ENCODE results near the gene PRKN. TPM values are rescaled to one million over a fixed set of nuclear protein-coding genes. Genes with fewer than 3 reads are reported as not detected.

PRKN gene
- polyA plus RNA-seq, 1 donor from 2014 or later, result 1.2 TPM

- Histone ChIP-seq H3K4me3 (ENCODE audit: low read length) (no peak overlapping the region), H4K20me1 (ENCODE audit: insufficient read depth) (no peaks in the 10 kb centered on the region), H3K27me3 (ENCODE audit: insufficient read depth, low read depth, low read length) (no peaks in the 10 kb centered on the region), H2AFZ (ENCODE audit: low read depth, low read length) (no peak overlapping the region), H3K9me2 (ENCODE audit: insufficient read depth, low read length) (no peaks in the 10 kb centered on the region), H3K4me2 (ENCODE audit: low read length) (no peak overlapping the region), H3K36me3 (ENCODE audit: insufficient read depth, low read length) (no peaks in the 10 kb centered on the region), H3K9ac (ENCODE audit: low read length) (no peak overlapping the region), H3F3A (ENCODE audit: insufficient read depth, low read length, poor library complexity, severe bottlenecking) (no peaks in the 10 kb centered on the region), H3K27ac (ENCODE audit: low read length) (no peak overlapping the region), H3K9me3 (ENCODE audit: low read length) (no peaks in the 10 kb centered on the region), H3K79me2 (replicated peaks; ENCODE audit: insufficient read depth, low read length) (no peaks in the 10 kb centered on the region)
- TF ChIP-seq, protein P1, sequence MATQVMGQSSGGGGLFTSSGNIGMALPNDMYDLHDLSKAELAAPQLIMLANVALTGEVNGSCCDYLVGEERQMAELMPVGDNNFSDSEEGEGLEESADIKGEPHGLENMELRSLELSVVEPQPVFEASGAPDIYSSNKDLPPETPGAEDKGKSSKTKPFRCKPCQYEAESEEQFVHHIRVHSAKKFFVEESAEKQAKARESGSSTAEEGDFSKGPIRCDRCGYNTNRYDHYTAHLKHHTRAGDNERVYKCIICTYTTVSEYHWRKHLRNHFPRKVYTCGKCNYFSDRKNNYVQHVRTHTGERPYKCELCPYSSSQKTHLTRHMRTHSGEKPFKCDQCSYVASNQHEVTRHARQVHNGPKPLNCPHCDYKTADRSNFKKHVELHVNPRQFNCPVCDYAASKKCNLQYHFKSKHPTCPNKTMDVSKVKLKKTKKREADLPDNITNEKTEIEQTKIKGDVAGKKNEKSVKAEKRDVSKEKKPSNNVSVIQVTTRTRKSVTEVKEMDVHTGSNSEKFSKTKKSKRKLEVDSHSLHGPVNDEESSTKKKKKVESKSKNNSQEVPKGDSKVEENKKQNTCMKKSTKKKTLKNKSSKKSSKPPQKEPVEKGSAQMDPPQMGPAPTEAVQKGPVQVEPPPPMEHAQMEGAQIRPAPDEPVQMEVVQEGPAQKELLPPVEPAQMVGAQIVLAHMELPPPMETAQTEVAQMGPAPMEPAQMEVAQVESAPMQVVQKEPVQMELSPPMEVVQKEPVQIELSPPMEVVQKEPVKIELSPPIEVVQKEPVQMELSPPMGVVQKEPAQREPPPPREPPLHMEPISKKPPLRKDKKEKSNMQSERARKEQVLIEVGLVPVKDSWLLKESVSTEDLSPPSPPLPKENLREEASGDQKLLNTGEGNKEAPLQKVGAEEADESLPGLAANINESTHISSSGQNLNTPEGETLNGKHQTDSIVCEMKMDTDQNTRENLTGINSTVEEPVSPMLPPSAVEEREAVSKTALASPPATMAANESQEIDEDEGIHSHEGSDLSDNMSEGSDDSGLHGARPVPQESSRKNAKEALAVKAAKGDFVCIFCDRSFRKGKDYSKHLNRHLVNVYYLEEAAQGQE (IDR thresholded peaks at IDR 0.05; ENCODE audit: borderline replicate concordance), result no peak
- TF ChIP-seq POLR2AphosphoS5 (IDR thresholded peaks at IDR 0.05) (no peak), EP300 (conservative IDR thresholded peaks at IDR 0.05; ENCODE audit: poor library complexity, severe bottlenecking) (no peak), RAD21 (conservative IDR thresholded peaks at IDR 0.05) (no peak), CTCF (IDR thresholded peaks at IDR 0.05; ENCODE audit: poor library complexity, severe bottlenecking) (no peak), EZH2 (IDR thresholded peaks at IDR 0.05; ENCODE audit: borderline replicate concordance, insufficient read depth, low read length, poor library complexity, severe bottlenecking) (no peak), SMC3 (conservative IDR thresholded peaks at IDR 0.05; ENCODE audit: poor library complexity) (no peak), TAF1 (IDR thresholded peaks at IDR 0.05; ENCODE audit: low read depth) (no peak), MXI1 (conservative IDR thresholded peaks at IDR 0.05; ENCODE audit: poor library complexity, severe bottlenecking) (no peak)
Observed at GRCh38 chr6:162119341-162119740, 608.2 kb downstream of the PRKN start.

DNA sequence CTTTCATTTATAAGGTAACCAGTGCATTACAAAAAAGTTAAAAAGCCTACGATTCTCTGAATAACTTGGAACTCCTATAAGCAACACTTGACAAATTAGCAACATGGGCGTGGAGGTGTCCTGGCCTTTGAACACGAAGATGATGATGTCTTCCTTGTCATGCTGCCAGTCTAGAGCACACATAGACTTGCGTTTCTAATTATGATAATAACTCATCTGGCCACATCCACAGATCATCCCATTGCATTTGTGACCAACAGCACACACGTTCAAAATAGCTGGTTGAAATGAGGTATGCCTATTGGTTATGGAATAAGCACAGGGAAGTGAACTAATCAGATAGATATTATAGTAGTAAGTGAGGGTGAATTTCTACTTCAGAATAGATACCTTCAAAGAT, 608.9 kb downstream of the PRKN start:
- H3K4me3 ChIP-seq (ENCODE audit: low read length), result no peak overlapping the region
- H3K9me2 ChIP-seq (ENCODE audit: insufficient read depth, low read length), result no peaks in the 10 kb centered on the region
- H3K9me3 ChIP-seq (ENCODE audit: low read length), result no peaks in the 10 kb centered on the region
- H3K27me3 ChIP-seq (ENCODE audit: insufficient read depth, low read depth, low read length), result no peaks in the 10 kb centered on the region
- H3K4me2 ChIP-seq (ENCODE audit: low read length), result no peak overlapping the region
- no peaks in the 10 kb centered on the region for H3F3A ChIP-seq (ENCODE audit: insufficient read depth, low read length, poor library complexity, severe bottlenecking)
- no peak overlapping the region for H3K9ac ChIP-seq (ENCODE audit: low read length)
- no peaks in the 10 kb centered on the region for H4K20me1 ChIP-seq (ENCODE audit: insufficient read depth)
- H3K79me2 ChIP-seq (replicated peaks; ENCODE audit: insufficient read depth, low read length), result no peaks in the 10 kb centered on the region
- TF ChIP-seq SMC3 (conservative IDR thresholded peaks at IDR 0.05; ENCODE audit: poor library complexity) (no peak), EZH2 (IDR thresholded peaks at IDR 0.05; ENCODE audit: borderline replicate concordance, insufficient read depth, low read length, poor library complexity, severe bottlenecking) (no peak), TAF1 (IDR thresholded peaks at IDR 0.05; ENCODE audit: low read depth) (no peak), MXI1 (conservative IDR thresholded peaks at IDR 0.05; ENCODE audit: poor library complexity, severe bottlenecking) (no peak), CTCF (IDR thresholded peaks at IDR 0.05; ENCODE audit: poor library complexity, severe bottlenecking) (no peak), POLR2AphosphoS5 (IDR thresholded peaks at IDR 0.05) (no peak), RAD21 (conservative IDR thresholded peaks at IDR 0.05) (no peak), EP300 (conservative IDR thresholded peaks at IDR 0.05; ENCODE audit: poor library complexity, severe bottlenecking) (no peak)
- TF ChIP-seq, protein P1 (IDR thresholded peaks at IDR 0.05; ENCODE audit: borderline replicate concordance), result no peak
- H3K27ac ChIP-seq (ENCODE audit: low read length), result no peak overlapping the region
- H2AFZ ChIP-seq (ENCODE audit: low read depth, low read length), result no peak overlapping the region
- no peaks in the 10 kb centered on the region for H3K36me3 ChIP-seq (ENCODE audit: insufficient read depth, low read length)

Data from neural cell (in vitro differentiated cells).